SK-MEL-5 (cell line): ENCODE data around the gene GBX1. TPM values are rescaled to one million over a fixed set of nuclear protein-coding genes. Genes with fewer than 3 reads are reported as not detected.

Experiments used
- total RNA-seq: library from RNA; depleted of rRNA; stranded (reverse); fragments of >200 nt; shearing (Covaris generic); gene quantifications from 2 replicates; pipeline ENCODE4 v1.2.3, GENCODE V29; 2014; rRNA removed

Gene GBX1
- total RNA-seq, 1 experiment from 2014 or later = not detected

Other genes starting within 250 kb of the GBX1 start
- 0.05 and 0.37 TPM in 2 replicates for gene KCNH2, start 189.4 kb downstream of the GBX1 start, total RNA-seq
- 0.03 TPM in 1 of 2 replicates, not detected in the other for gene NOS3, start 176.7 kb downstream of the GBX1 start, total RNA-seq
- gene ATG9B, start 143.2 kb downstream of the GBX1 start, total RNA-seq = 0.13 and 0.27 TPM in 2 replicates
- gene ABCB8, start 139.2 kb downstream of the GBX1 start, total RNA-seq = 47.9 and 55.7 TPM in 2 replicates
- 0.42 and 0.93 TPM in 2 replicates for gene ASIC3, start 119.2 kb downstream of the GBX1 start, total RNA-seq
- gene CDK5, start 109.8 kb downstream of the GBX1 start, total RNA-seq = 80.8 TPM in 2 replicates
- gene SLC4A2, start 108.1 kb downstream of the GBX1 start, total RNA-seq = 286 and 311 TPM in 2 replicates
- gene FASTK, start 86.9 kb downstream of the GBX1 start, total RNA-seq = 113 and 130 TPM in 2 replicates
- gene TMUB1, start 84.2 kb downstream of the GBX1 start, total RNA-seq = 38.5 and 38.9 TPM in 2 replicates
- 79.6 and 84.4 TPM in 2 replicates for gene AGAP3, start 81.2 kb downstream of the GBX1 start, total RNA-seq
- not detected in 2 replicates for gene ASB10, start 19.6 kb upstream of the GBX1 start, total RNA-seq
- not detected in 2 replicates for gene H2BK1, start 42.8 kb upstream of the GBX1 start, total RNA-seq
- gene ABCF2, start 59.5 kb upstream of the GBX1 start, total RNA-seq = 93.5 and 94.6 TPM in 2 replicates
- gene CHPF2, start 64.8 kb upstream of the GBX1 start, total RNA-seq = 44.0 and 45.7 TPM in 2 replicates
- 22.9 and 24.3 TPM in 2 replicates for gene SMARCD3, start 81.0 kb upstream of the GBX1 start, total RNA-seq
- 73.4 and 80.6 TPM in 2 replicates for gene NUB1, start 174.1 kb upstream of the GBX1 start, total RNA-seq
- not detected in 2 replicates for gene WDR86, start 242.3 kb upstream of the GBX1 start, total RNA-seq